ENCODE data around the gene TTC16. TPM values are rescaled to one million over a fixed set of nuclear protein-coding genes. Genes with fewer than 3 reads are reported as not detected.

TTC16 gene
- total and polyA plus RNA-seq, 4 donors: 0.02 to 0.08 TPM; not detected in 2

GRCh38 chr9:127739614-127740330, 23.9 kb downstream of the TTC16 start:
- Histone ChIP-seq H3K36me3 (ENCODE audit: control insufficient read depth in 4 of 4, insufficient read depth in 3 of 4, low read depth in 1 of 4, low read length in 3 of 4) (peaks cover 0 to 2% (median 0%) of the 10 kb centered on the region in 4 donors), H3K9ac (ENCODE audit: low read depth in 1 of 2, low read length in 2 of 2) (no peak overlapping the region), H3K27ac (ENCODE audit: low read depth in 1 of 2, low read length in 2 of 2) (no peak overlapping the region), H3K9me3 (ENCODE audit: control insufficient read depth in 4 of 4, low read length in 3 of 4) (no peaks in the 10 kb centered on the region), H3K4me3 (ENCODE audit: low read depth in 1 of 3, low read length in 3 of 3) (no peak overlapping the region), H3K4me1 (ENCODE audit: control insufficient read depth in 4 of 4, insufficient read depth in 4 of 4, low read length in 3 of 4) (peaks cover 0 to under 1% (median 0%) of the 10 kb centered on the region in 4 donors), H3K27me3 (ENCODE audit: control insufficient read depth in 4 of 4, insufficient read depth in 4 of 4, low read length in 3 of 4) (no peaks in the 10 kb centered on the region)
- TF ChIP-seq HNF4G (IDR thresholded peaks at IDR 0.05) (no peak), MAX (IDR thresholded peaks at IDR 0.05) (no peak), RAD21 (IDR thresholded peaks at IDR 0.05) (no peak), CTCF (IDR thresholded peaks at IDR 0.05; ENCODE audit: low read depth, low read length, missing input control) (no peak), GABPA (IDR thresholded peaks at IDR 0.05 in 1 of 2, conservative IDR thresholded peaks at IDR 0.05 in 1 of 2) (no peak), HNF4A (conservative IDR thresholded peaks at IDR 0.05) (no peak), NR2F2 (IDR thresholded peaks at IDR 0.05) (no peak), RXRA (IDR thresholded peaks at IDR 0.05) (no peak), ZBTB33 (IDR thresholded peaks at IDR 0.05) (no peak), JUND (IDR thresholded peaks at IDR 0.05) (no peak), EGR1 (IDR thresholded peaks at IDR 0.05; ENCODE audit: low read depth in 2 of 2) (no peak), FOXA2 (IDR thresholded peaks at IDR 0.05) (no peak), TAF1 (conservative IDR thresholded peaks at IDR 0.05) (no peak), ATF3 (IDR thresholded peaks at IDR 0.05) (no peak), FOXA1 (IDR thresholded peaks at IDR 0.05) (no peak), REST (IDR thresholded peaks at IDR 0.05) (no peak)
- 85% methylated on average over 19 of the region's 19 CpGs for WGBS
- DNase-seq (ENCODE audit: low spot score): no peak
